Measurements from ENCODE around the gene SLA2. TPM values are rescaled to one million over a fixed set of nuclear protein-coding genes. Genes with fewer than 3 reads are reported as not detected.
"Not testable (repeated sequence)": the region's sequence is repeated elsewhere in the genome, so short reads cannot be mapped to it uniquely, and the experiment has no call there.

Gene SLA2
- polyA plus RNA-seq, 2 donors = 0.55 to 0.57 TPM

DNA sequence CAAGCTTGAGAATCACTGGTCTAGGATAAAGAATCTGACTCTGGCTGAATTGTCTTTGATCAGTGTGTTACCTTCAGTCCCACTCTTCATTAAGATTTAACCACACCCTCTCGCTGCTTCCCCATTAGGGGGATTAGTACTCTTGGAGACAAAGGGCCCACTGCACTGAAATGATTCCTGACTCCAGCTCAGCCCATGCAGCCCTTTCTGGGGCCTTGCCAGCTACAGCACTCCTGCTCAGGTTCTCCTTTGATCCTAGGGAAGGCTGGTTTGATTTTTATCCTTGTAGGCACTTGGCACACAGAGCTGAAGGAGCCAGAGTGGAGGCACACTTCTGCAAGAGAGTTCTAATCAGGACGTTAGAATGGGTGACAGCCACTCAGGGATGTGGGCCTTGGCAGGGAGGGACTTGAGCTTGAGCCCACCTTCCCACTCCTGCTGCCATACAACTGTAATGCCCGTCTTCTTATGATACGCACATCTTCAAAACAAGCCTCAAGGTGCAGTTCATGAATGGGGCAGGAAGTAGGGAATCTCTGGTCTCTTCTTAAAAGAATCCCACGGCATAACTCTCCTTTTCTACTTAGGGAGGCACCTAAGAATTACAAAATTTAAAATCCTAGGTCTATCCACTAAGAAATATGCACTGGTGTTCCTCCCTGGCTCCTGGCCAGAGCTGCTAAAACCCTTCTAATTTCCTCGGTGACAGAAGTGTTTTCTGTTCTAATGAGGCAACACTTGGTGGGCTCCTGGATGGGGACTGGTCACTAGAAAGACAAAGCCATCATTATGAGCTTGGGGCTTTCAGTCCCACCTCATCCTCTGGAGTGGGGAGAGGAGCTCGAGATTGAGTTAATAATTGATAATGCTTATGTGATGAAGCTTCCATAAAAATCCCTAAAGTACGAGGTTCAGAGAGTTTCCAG is 1.5 kb upstream of the SLA2 start:
- peaks cover 0 to 5% of the 10 kb centered on the region in 2 donors for H3K36me3 ChIP-seq (ENCODE audit: control insufficient read depth in 2 of 2, insufficient read depth in 2 of 2, low read length in 1 of 2)
- no peak overlapping the region for H3K27ac ChIP-seq (ENCODE audit: low read depth in 2 of 2, low read length in 1 of 2)
- no peaks in the 10 kb centered on the region for H3K9me3 ChIP-seq (ENCODE audit: control insufficient read depth in 2 of 2, insufficient read depth in 1 of 2, low read depth in 1 of 2, low read length in 1 of 2)
- no peak overlapping the region for H3K4me3 ChIP-seq (ENCODE audit: low read depth in 1 of 2, low read length in 2 of 2)
- no peaks in the 10 kb centered on the region for H3K4me1 ChIP-seq (ENCODE audit: control insufficient read depth in 2 of 2, insufficient read depth in 2 of 2, low read length in 1 of 2)
- 66 to 70% methylated on average over 8 of the region's 8 CpGs for WGBS, 2 donors
- H3K27me3 ChIP-seq (ENCODE audit: control insufficient read depth in 1 of 2, insufficient read depth in 2 of 2, low read length in 2 of 2) = no peaks in the 10 kb centered on the region

DNA sequence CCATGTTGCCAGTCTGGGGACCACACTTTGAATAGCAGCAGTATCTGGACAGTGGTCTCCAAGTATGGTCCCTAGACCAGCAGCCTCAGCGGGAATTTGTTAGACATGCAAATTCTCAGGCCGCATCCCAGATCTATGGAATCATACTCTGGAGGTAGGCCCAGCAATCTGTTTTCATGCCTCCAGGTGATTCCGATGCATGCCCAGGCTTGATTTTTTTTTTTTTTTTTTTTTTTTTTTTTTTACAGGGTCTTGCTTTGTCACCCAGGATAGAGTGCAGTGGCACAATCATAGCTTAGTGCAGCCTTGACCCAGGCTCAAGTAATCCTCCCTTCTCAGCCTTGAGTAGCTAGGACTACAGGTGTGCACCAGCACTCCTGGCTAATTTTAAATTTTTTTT is 682 bp upstream of the SLA2 start:
- Histone ChIP-seq H3K9me3 (ENCODE audit: control insufficient read depth in 2 of 2, insufficient read depth in 1 of 2, low read depth in 1 of 2, low read length in 1 of 2) (no peaks in the 10 kb centered on the region), H3K27me3 (ENCODE audit: control insufficient read depth in 1 of 2, insufficient read depth in 2 of 2, low read length in 2 of 2) (no peaks in the 10 kb centered on the region), H3K4me1 (ENCODE audit: control insufficient read depth in 2 of 2, insufficient read depth in 2 of 2, low read length in 1 of 2) (no peaks in the 10 kb centered on the region), H3K36me3 (ENCODE audit: control insufficient read depth in 2 of 2, insufficient read depth in 2 of 2, low read length in 1 of 2) (peaks cover 0 to 2% of the 10 kb centered on the region in 2 donors), H3K4me3 (ENCODE audit: low read depth in 1 of 2, low read length in 2 of 2) (no peak overlapping the region), H3K27ac (ENCODE audit: low read depth in 2 of 2, low read length in 1 of 2) (no peak overlapping the region)
- WGBS, 2 donors = 74 to 94% methylated on average over 3 of the region's 3 CpGs

DNA sequence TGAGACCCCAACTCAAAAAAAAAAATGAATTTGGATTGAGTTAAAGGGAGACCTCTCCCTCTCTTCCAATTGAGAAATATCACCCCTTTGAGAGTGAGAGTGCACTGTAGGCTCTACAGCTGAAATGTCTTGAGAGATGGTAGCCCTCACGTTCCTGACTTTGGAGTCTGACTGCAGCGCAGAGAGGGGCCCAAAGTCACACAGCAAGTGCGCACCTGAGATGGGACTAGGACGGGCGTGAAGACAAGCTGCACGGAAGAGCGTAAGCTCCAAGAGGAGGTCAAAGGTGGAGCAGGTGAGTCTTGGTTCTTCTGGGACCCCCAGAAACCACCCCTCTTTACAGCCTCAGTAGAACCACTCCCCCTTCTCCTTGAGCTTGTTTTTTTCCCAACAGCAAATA is 643 bp downstream of the SLA2 start:
- 71 to 83% methylated on average over 7 of the region's 7 CpGs for WGBS, 2 donors
- no peaks in the 10 kb centered on the region for H3K27me3 ChIP-seq (ENCODE audit: control insufficient read depth in 1 of 2, insufficient read depth in 2 of 2, low read length in 2 of 2)
- H3K4me1 ChIP-seq (ENCODE audit: control insufficient read depth in 2 of 2, insufficient read depth in 2 of 2, low read length in 1 of 2) = no peaks in the 10 kb centered on the region
- no peaks in the 10 kb centered on the region for H3K9me3 ChIP-seq (ENCODE audit: control insufficient read depth in 2 of 2, insufficient read depth in 1 of 2, low read depth in 1 of 2, low read length in 1 of 2)
- no peaks in the 10 kb centered on the region for H3K36me3 ChIP-seq (ENCODE audit: control insufficient read depth in 2 of 2, insufficient read depth in 2 of 2, low read length in 1 of 2)
- H3K27ac ChIP-seq (ENCODE audit: low read depth in 2 of 2, low read length in 1 of 2) = peak overlapping the region in 1 of 2 donors; percentile 16
- peak overlapping the region; percentile 12 to 18 for H3K4me3 ChIP-seq (ENCODE audit: low read depth in 1 of 2, low read length in 2 of 2)

DNA sequence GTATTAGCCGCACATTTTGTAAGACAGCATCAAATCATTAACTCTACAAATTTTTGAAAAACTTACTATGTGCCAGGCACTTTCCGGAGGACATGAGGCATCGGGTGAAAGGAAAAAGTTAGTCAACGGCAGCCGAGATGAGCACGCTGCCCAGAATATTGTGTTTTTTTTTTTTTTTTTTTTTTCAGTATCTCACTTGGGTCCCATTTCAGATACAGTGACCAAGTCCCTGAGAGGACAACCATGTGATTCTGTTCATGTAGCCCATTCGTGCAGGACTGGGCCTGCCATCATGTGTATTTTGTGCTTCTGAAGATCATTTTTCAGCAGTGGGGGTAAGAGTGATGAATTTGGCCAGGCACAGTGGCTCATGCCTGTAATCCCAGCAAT is 1.3 kb downstream of the SLA2 start:
- Histone ChIP-seq H3K27me3 (ENCODE audit: control insufficient read depth in 1 of 2, insufficient read depth in 2 of 2, low read length in 2 of 2) (no peaks in the 10 kb centered on the region), H3K36me3 (ENCODE audit: control insufficient read depth in 2 of 2, insufficient read depth in 2 of 2, low read length in 1 of 2) (no peaks in the 10 kb centered on the region), H3K4me1 (ENCODE audit: control insufficient read depth in 2 of 2, insufficient read depth in 2 of 2, low read length in 1 of 2) (no peaks in the 10 kb centered on the region), H3K27ac (ENCODE audit: low read depth in 2 of 2, low read length in 1 of 2) (no peak overlapping the region), H3K9me3 (ENCODE audit: control insufficient read depth in 2 of 2, insufficient read depth in 1 of 2, low read depth in 1 of 2, low read length in 1 of 2) (no peaks in the 10 kb centered on the region), H3K4me3 (ENCODE audit: low read depth in 1 of 2, low read length in 2 of 2) (no peak overlapping the region)
- WGBS, 2 donors = 70 to 78% methylated on average over 7 of the region's 7 CpGs

DNA sequence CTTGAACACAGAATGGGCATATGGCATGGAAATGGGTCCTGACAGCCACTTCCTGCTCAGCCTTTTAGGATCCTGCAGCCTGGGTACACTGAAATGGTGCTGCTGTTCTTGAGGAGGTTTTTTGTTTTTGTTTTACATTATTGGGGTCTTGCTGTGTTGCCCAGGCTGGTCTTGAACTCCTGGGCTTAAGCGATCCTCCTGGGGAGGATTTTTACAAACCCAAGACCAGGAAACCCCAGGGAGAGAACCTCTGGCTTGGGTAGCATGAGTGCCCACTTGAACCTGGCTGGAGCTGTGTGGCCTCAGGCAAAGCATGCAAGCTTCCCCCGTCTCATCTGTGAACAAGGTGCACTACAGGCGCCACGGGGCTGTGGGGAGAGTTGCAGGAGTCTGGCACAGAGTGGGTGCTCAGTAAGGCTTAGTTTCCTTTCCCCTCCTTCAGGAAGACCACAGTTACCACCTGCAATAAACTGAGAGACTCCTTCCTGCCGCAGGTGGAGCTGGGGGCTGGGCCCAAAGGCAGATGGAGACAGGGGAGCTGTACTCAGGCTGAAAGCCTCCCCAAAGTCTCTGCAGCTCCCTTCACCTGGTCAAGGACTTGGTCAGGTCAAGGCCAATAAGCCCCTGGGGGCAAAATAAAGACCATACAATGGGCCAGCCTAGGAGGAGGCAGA is 1.8 kb downstream of the SLA2 start:
- Histone ChIP-seq H3K36me3 (ENCODE audit: control insufficient read depth in 2 of 2, insufficient read depth in 2 of 2, low read length in 1 of 2) (no peaks in the 10 kb centered on the region), H3K9me3 (ENCODE audit: control insufficient read depth in 2 of 2, insufficient read depth in 1 of 2, low read depth in 1 of 2, low read length in 1 of 2) (no peaks in the 10 kb centered on the region), H3K4me1 (ENCODE audit: control insufficient read depth in 2 of 2, insufficient read depth in 2 of 2, low read length in 1 of 2) (no peaks in the 10 kb centered on the region), H3K27me3 (ENCODE audit: control insufficient read depth in 1 of 2, insufficient read depth in 2 of 2, low read length in 2 of 2) (no peaks in the 10 kb centered on the region), H3K27ac (ENCODE audit: low read depth in 2 of 2, low read length in 1 of 2) (no peak overlapping the region), H3K4me3 (ENCODE audit: low read depth in 1 of 2, low read length in 2 of 2) (no peak overlapping the region)
- 71 to 72% methylated on average over 5 of the region's 5 CpGs for WGBS, 2 donors

DNA sequence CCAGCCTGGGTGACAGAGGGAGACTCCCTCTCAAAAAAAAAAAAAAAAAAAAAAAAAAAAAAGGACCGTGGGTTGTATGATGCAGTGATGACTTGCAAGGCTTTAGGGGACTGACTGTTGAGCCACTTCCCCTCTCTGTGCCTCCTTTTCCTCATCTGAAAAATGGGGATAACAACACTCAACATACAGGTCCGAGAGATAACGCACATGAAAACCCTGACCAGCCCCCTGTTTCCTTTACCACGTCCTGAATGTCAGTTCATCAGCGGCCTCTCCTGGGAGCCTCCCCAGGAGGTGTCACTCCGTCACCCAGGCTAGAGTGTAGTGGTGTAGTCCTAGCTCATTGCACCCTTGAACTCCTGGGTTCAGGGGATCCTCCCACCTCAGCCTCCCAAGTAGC is 3.9 kb downstream of the SLA2 start:
- H3K9me3 ChIP-seq (ENCODE audit: control insufficient read depth in 2 of 2, insufficient read depth in 1 of 2, low read depth in 1 of 2, low read length in 1 of 2) = no peaks in the 10 kb centered on the region
- no peak overlapping the region for H3K27ac ChIP-seq (ENCODE audit: low read depth in 2 of 2, low read length in 1 of 2)
- no peaks in the 10 kb centered on the region for H3K27me3 ChIP-seq (ENCODE audit: control insufficient read depth in 1 of 2, insufficient read depth in 2 of 2, low read length in 2 of 2)
- no peaks in the 10 kb centered on the region for H3K36me3 ChIP-seq (ENCODE audit: control insufficient read depth in 2 of 2, insufficient read depth in 2 of 2, low read length in 1 of 2)
- H3K4me3 ChIP-seq (ENCODE audit: low read depth in 1 of 2, low read length in 2 of 2) = no peak overlapping the region
- 80 to 82% methylated on average over 6 of the region's 6 CpGs for WGBS, 2 donors
- no peaks in the 10 kb centered on the region for H3K4me1 ChIP-seq (ENCODE audit: control insufficient read depth in 2 of 2, insufficient read depth in 2 of 2, low read length in 1 of 2)

DNA sequence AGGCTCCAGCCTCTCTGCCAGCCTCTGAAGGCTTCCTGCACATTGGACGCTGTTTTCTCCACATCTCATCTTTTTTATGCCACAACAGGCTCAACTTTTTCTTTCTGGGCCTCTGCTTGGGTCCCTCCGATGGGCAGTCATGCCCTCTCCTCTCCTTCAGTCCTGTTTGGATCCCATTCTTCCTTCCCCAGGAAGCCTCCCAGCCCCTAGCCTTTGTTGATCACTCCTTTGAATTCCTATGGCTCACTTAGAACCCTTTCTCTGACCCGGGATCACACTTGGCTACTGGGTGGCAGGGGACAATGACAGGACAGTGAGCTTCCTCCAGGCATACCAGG is 4.5 kb downstream of the SLA2 start:
- no peak overlapping the region for H3K4me3 ChIP-seq (ENCODE audit: low read depth in 1 of 2, low read length in 2 of 2)
- WGBS, 2 donors = 86 to 90% methylated on average over 3 of the region's 3 CpGs
- H3K4me1 ChIP-seq (ENCODE audit: control insufficient read depth in 2 of 2, insufficient read depth in 2 of 2, low read length in 1 of 2) = no peaks in the 10 kb centered on the region
- no peaks in the 10 kb centered on the region for H3K9me3 ChIP-seq (ENCODE audit: control insufficient read depth in 2 of 2, insufficient read depth in 1 of 2, low read depth in 1 of 2, low read length in 1 of 2)
- no peak overlapping the region for H3K27ac ChIP-seq (ENCODE audit: low read depth in 2 of 2, low read length in 1 of 2)
- H3K27me3 ChIP-seq (ENCODE audit: control insufficient read depth in 1 of 2, insufficient read depth in 2 of 2, low read length in 2 of 2) = no peaks in the 10 kb centered on the region
- no peaks in the 10 kb centered on the region for H3K36me3 ChIP-seq (ENCODE audit: control insufficient read depth in 2 of 2, insufficient read depth in 2 of 2, low read length in 1 of 2)

DNA sequence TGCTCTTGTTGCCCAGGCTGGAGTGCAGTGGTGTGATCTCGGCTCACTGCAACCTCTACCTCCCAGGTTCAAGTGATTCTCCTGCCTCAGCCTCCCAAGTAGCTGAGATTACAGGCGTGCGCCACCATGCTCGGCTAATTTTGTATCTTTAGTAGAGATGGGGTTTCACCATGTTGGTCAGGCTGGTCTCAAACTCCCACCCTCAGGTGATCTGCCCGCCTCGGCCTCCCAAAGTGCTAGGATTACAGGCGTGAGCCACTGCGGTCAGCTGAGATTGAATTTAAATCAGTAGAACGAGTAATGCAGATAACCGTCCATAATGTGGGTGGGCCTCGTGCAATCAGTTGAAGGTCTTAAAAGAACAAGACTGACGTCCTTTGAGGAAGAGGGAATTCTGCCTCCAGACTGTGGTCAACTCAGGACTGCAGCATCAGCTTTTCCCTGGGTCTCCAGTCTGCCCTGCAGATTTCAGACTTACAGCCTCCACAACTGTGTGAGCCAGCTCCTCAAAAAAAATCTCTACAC is 7.1 kb downstream of the SLA2 start:
- 95 to 96% methylated on average over 12 of the region's 12 CpGs for WGBS, 2 donors
- not testable (repeated sequence) for H3K36me3 ChIP-seq (ENCODE audit: control insufficient read depth in 2 of 2, insufficient read depth in 2 of 2, low read length in 1 of 2); H3K9me3 ChIP-seq (ENCODE audit: control insufficient read depth in 2 of 2, insufficient read depth in 1 of 2, low read depth in 1 of 2, low read length in 1 of 2); H3K27ac ChIP-seq (ENCODE audit: low read depth in 2 of 2, low read length in 1 of 2); H3K27me3 ChIP-seq (ENCODE audit: control insufficient read depth in 1 of 2, insufficient read depth in 2 of 2, low read length in 2 of 2); H3K4me1 ChIP-seq (ENCODE audit: control insufficient read depth in 2 of 2, insufficient read depth in 2 of 2, low read length in 1 of 2); H3K4me3 ChIP-seq (ENCODE audit: low read depth in 1 of 2, low read length in 2 of 2)

DNA sequence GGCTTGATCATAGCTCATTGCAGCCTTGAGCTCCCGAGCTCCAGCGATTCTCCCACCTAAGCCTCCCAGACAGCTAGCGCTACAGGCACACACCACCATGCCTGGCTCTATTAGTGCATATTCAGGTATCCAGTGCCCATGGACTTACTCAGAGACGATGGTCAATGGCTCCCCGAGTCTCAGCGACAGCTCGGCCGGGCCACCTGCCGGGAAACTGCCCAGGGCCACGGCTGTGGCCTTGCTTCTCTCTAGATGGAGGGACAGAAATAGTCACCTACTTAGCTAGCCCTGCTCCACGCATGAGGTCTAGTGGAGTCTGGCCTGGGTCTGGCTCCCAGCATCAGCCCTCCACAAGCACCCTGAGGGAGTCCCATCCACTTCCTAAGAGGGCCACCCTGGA is 11.7 kb downstream of the SLA2 start:
- 94 to 96% methylated on average over 11 of the region's 11 CpGs for WGBS, 2 donors
- Histone ChIP-seq H3K4me3 (ENCODE audit: low read depth in 1 of 2, low read length in 2 of 2) (no peak overlapping the region), H3K9me3 (ENCODE audit: control insufficient read depth in 2 of 2, insufficient read depth in 1 of 2, low read depth in 1 of 2, low read length in 1 of 2) (no peaks in the 10 kb centered on the region), H3K27ac (ENCODE audit: low read depth in 2 of 2, low read length in 1 of 2) (no peak overlapping the region), H3K27me3 (ENCODE audit: control insufficient read depth in 1 of 2, insufficient read depth in 2 of 2, low read length in 2 of 2) (no peaks in the 10 kb centered on the region), H3K36me3 (ENCODE audit: control insufficient read depth in 2 of 2, insufficient read depth in 2 of 2, low read length in 1 of 2) (peaks cover 0 to 3% of the 10 kb centered on the region in 2 donors), H3K4me1 (ENCODE audit: control insufficient read depth in 2 of 2, insufficient read depth in 2 of 2, low read length in 1 of 2) (no peaks in the 10 kb centered on the region)

Measured in esophagus (tissue), 2 donors.